ENCODE measurements around the gene UBXN7. TPM values are rescaled to one million over a fixed set of nuclear protein-coding genes. Genes with fewer than 3 reads are reported as not detected.
"Not testable (repeated sequence)": the region's sequence is repeated elsewhere in the genome, so short reads cannot be mapped to it uniquely, and the experiment has no call there.

Gene UBXN7
- total RNA-seq, 1 donor from 2014 or later, result 82.7 TPM

DNA sequence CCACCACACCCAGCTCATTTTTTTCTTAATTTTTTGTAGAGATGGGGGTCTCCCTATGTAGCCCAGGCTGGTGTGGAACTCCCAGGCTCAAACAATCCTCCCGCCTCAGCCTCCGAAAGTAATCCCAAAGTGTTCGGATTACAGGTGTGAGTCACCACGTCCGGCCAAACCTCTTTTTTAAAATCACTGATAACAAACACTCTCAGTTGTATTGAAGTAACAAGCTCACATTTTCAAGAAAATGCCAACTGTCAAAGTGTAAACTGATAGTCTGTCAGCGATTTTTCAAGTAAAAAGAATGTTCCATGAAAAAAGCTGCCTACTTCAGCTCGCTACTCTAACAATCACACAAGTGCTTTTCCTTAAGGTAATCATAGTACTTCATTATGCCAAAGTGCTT lies 33.4 kb downstream of the UBXN7 start:
- no peaks in the 10 kb centered on the region for H3K9me3 Mint-ChIP-seq
- H3K4me3 Mint-ChIP-seq, result no peak overlapping the region
- H3K36me3 Mint-ChIP-seq (ENCODE audit: low read depth), result peaks cover 12% of the 10 kb centered on the region
- DNase-seq (ENCODE audit: low read depth, low spot score), result no peak
- no peaks in the 10 kb centered on the region for H3K27me3 Mint-ChIP-seq (ENCODE audit: low read depth)
- TF ChIP-seq, protein P1, sequence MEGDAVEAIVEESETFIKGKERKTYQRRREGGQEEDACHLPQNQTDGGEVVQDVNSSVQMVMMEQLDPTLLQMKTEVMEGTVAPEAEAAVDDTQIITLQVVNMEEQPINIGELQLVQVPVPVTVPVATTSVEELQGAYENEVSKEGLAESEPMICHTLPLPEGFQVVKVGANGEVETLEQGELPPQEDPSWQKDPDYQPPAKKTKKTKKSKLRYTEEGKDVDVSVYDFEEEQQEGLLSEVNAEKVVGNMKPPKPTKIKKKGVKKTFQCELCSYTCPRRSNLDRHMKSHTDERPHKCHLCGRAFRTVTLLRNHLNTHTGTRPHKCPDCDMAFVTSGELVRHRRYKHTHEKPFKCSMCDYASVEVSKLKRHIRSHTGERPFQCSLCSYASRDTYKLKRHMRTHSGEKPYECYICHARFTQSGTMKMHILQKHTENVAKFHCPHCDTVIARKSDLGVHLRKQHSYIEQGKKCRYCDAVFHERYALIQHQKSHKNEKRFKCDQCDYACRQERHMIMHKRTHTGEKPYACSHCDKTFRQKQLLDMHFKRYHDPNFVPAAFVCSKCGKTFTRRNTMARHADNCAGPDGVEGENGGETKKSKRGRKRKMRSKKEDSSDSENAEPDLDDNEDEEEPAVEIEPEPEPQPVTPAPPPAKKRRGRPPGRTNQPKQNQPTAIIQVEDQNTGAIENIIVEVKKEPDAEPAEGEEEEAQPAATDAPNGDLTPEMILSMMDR (conservative IDR thresholded peaks at IDR 0.05), result no peak
- H3K4me1 Mint-ChIP-seq, result no peaks in the 10 kb centered on the region
- no peak overlapping the region for H3K27ac Mint-ChIP-seq (ENCODE audit: unreplicated experiment)

DNA sequence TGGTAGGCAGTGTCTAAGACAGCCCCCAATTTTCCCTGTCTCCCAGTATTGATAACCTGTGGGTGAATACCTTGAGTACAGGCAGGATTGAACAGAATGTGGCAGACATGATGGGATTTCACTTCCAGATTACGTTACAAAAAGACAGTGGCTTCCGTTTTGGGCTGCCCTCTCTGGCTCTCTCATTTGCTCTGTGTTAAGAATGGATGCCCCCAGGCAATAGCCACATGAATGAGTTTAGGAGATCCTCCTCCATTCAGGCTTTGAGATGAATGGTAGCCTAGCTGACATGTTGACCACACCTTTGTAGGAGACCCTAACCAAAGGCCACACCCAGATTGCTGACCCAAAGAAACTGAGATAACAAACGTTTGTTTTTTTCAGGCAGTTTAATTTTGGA lies 34.3 kb downstream of the UBXN7 start:
- Mint-ChIP-seq H3K27me3 (ENCODE audit: low read depth) (no peaks in the 10 kb centered on the region), H3K4me1 (no peaks in the 10 kb centered on the region), H3K4me3 (no peak overlapping the region), H3K9me3 (no peaks in the 10 kb centered on the region), H3K36me3 (ENCODE audit: low read depth) (peaks cover 14% of the 10 kb centered on the region), H3K27ac (ENCODE audit: unreplicated experiment) (no peak overlapping the region)
- TF ChIP-seq, protein P1 (conservative IDR thresholded peaks at IDR 0.05), result no peak
- DNase-seq (ENCODE audit: low read depth, low spot score), result no peak

DNA sequence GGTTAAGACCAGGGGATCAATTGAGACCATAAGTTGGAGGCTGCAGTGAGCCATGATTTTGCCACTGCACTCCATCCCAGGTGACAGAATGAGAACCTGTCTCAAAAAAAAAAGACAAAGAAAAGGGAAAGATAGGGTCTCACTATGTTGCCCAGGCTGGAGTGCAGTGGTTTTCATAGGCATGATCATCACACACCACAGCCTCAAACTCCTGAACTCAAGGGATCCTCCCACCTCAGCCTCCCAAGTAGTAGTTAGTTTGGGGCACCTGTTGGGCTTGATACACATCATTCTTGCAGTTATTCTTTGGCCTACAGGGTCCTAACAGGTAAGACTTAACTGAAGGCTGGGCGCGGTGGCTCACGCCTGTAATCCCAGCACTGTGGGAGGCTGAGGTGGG lies 42.1 kb downstream of the UBXN7 start:
- Mint-ChIP-seq H3K36me3 (ENCODE audit: low read depth) (peaks cover 59% of the 10 kb centered on the region), H3K4me1 (no peaks in the 10 kb centered on the region)

DNA sequence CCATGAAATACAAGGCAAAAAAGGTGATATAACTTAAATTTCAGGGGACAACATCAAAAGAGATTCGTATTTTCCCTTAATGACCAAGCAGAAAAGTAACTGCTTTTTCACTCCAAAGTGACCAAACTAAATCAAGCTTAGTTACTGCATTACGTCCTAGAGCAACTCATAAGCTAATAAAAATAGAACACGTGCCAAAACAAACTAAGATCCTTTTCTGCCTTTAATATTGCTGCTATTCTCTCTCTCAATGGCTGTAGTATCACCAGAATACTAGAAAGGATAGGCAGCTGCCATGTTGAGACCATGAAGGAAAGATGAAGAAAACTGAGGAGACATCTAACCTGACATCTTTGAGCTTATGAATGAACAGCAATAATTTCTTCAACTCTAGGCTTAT lies 43.3 kb downstream of the UBXN7 start:
- Mint-ChIP-seq H3K9me3 (peaks cover 12% of the 10 kb centered on the region), H3K4me1 (no peaks in the 10 kb centered on the region), H3K4me3 (no peak overlapping the region), H3K27me3 (ENCODE audit: low read depth) (no peaks in the 10 kb centered on the region), H3K36me3 (ENCODE audit: low read depth) (peaks cover 71% of the 10 kb centered on the region), H3K27ac (ENCODE audit: unreplicated experiment) (no peak overlapping the region)
- TF ChIP-seq, protein P1 (conservative IDR thresholded peaks at IDR 0.05), result no peak
- DNase-seq (ENCODE audit: low read depth, low spot score), result no peak

More for the DNA sequence above, 42.1 kb downstream of the UBXN7 start:
- no peak overlapping the region for H3K27ac Mint-ChIP-seq (ENCODE audit: unreplicated experiment)
- no peak for DNase-seq (ENCODE audit: low read depth, low spot score)
- H3K27me3 Mint-ChIP-seq (ENCODE audit: low read depth), result no peaks in the 10 kb centered on the region
- TF ChIP-seq, protein P1 (conservative IDR thresholded peaks at IDR 0.05), result no peak
- H3K9me3 Mint-ChIP-seq, result peaks cover 10% of the 10 kb centered on the region
- H3K4me3 Mint-ChIP-seq, result no peak overlapping the region

DNA sequence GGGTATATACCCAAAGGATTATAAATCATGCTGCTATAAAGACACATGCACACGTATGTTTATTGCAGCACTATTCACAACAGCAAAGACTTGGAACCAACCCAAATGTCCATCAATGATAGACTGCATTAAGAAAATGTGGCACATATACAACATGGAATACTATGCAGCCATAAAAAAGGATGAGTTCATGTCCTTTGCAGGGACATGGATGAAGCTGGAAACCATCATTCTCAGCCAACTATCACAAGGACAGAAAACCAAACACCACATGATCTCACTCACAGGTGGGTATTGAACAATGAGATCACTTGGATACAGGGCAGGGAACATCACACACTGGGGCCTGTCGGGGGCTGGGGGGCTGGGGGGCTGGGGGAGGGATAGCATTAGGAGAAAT lies 44.3 kb downstream of the UBXN7 start:
- Mint-ChIP-seq H3K9me3 (peaks cover 20% of the 10 kb centered on the region), H3K36me3 (ENCODE audit: low read depth) (peaks cover 77% of the 10 kb centered on the region)
- not testable (repeated sequence) for DNase-seq (ENCODE audit: low read depth, low spot score); H3K4me1 Mint-ChIP-seq; H3K4me3 Mint-ChIP-seq; H3K27me3 Mint-ChIP-seq (ENCODE audit: low read depth); H3K27ac Mint-ChIP-seq (ENCODE audit: unreplicated experiment)

DNA sequence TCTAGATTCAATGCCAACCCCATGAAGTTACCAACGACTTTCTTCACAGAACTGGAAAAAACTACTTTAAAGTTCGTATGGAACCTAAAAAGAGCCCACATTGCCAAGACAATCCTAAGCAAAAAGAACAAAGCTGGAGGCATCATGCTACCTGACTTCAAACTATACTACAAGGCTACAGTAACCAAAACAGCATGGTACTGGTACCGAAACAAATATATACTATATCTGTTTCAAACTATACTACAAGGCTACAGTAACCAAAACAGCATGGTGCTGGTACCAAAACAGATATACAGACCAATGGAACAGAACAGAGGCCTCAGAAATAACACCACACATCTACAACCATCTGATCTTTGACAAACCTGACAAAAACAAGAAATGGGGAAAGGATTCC lies 45.4 kb downstream of the UBXN7 start:
- not testable (repeated sequence) for H3K4me3 Mint-ChIP-seq; H3K27me3 Mint-ChIP-seq (ENCODE audit: low read depth); DNase-seq (ENCODE audit: low read depth, low spot score); H3K4me1 Mint-ChIP-seq; H3K27ac Mint-ChIP-seq (ENCODE audit: unreplicated experiment)
- H3K36me3 Mint-ChIP-seq (ENCODE audit: low read depth), result peaks cover 81% of the 10 kb centered on the region
- H3K9me3 Mint-ChIP-seq, result peaks cover 20% of the 10 kb centered on the region

DNA sequence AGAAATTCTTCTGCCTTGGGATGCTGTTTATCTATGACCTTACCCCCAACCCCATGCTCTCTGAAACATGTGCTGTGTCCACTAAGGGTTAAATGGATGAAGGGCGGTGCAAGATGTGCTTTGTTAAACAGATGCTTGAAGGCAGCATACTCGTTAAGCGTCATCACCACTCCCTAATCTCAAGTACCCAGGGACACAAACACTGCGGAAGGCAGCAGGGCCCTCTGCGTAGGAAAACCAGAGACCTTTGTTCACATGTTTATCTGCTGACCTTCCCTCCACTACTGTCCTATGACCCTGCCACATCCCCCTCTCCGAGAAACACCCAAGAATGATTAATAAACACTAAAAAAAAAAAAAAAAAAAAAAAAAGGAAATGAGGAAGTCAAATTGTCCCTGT lies 46.2 kb downstream of the UBXN7 start:
- Mint-ChIP-seq H3K9me3 (peaks cover 20% of the 10 kb centered on the region), H3K36me3 (ENCODE audit: low read depth) (peaks cover 84% of the 10 kb centered on the region)
- H3K27ac Mint-ChIP-seq (ENCODE audit: unreplicated experiment); H3K4me1 Mint-ChIP-seq; DNase-seq (ENCODE audit: low read depth, low spot score); H3K27me3 Mint-ChIP-seq (ENCODE audit: low read depth); H3K4me3 Mint-ChIP-seq: not testable (repeated sequence)

DNA sequence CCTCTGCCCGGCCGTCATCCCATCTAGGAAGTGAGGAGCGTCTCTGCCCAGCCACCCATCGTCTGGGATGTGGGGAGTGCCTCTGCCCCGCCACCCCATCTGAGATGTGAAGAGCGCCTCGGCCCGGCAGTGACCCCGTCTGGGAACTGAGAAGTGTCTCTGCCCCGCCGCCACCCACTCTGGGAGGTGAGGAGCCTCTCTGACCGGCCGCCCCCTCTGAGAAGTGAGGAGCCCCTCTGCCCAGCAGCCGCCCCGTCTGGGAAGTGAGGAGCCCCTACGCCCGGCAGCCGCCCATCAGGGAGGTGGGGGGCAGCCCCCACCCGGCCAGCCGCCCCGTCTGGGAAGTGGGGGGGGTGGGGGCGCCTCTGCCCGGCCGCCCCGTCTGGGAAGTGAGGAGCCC lies 46.8 kb downstream of the UBXN7 start:
- not testable (repeated sequence) for H3K4me3 Mint-ChIP-seq; H3K4me1 Mint-ChIP-seq; H3K27ac Mint-ChIP-seq (ENCODE audit: unreplicated experiment); DNase-seq (ENCODE audit: low read depth, low spot score); H3K27me3 Mint-ChIP-seq (ENCODE audit: low read depth)
- Mint-ChIP-seq H3K9me3 (peaks cover 20% of the 10 kb centered on the region), H3K36me3 (ENCODE audit: low read depth) (peaks cover 80% of the 10 kb centered on the region)
